Neuronal stem cell (in vitro differentiated cells): ENCODE results near the gene AMMECR1.

Experiments used
- DNase-seq: peaks from one replicate; pipeline ENCODE4 v3.0.0-alpha.2; 2013; ENCODE audit warnings: low spot score
- H2AFZ ChIP-seq: one replicate; pipeline ENCODE4 v1.6.1; 2013; ENCODE audit warnings: mild to moderate bottlenecking, low read length, inconsistent platforms
- H2AK5ac ChIP-seq: 2 replicates; pipeline ENCODE4 v1.6.1; 2013; ENCODE audit warnings: low read depth, mild to moderate bottlenecking, inconsistent platforms, low read length, moderate library complexity, mixed read lengths
- H2BK120ac ChIP-seq: 2 replicates; pipeline ENCODE4 v1.6.1; 2013; ENCODE audit warnings: low read depth, mild to moderate bottlenecking, inconsistent platforms, low read length, moderate library complexity, mixed read lengths
- H2BK12ac ChIP-seq: one replicate; pipeline ENCODE4 v1.6.1; 2013; ENCODE audit warnings: low read length, inconsistent platforms
- H2BK15ac ChIP-seq: 2 replicates; pipeline ENCODE4 v1.6.1; 2013; ENCODE audit warnings: mild to moderate bottlenecking, low read length, inconsistent platforms, mixed read lengths
- H2BK5ac ChIP-seq: one replicate; pipeline ENCODE4 v1.6.1; 2013; ENCODE audit warnings: inconsistent platforms, mild to moderate bottlenecking, low read length, moderate library complexity
- H3K14ac ChIP-seq: one replicate; pipeline ENCODE4 v1.6.1; 2013; ENCODE audit warnings: low read length, inconsistent platforms
- H3K18ac ChIP-seq: 2 replicates; pipeline ENCODE4 v1.6.1; 2013; ENCODE audit warnings: low read length, inconsistent platforms
- H3K23ac ChIP-seq: 2 replicates; pipeline ENCODE4 v1.6.1; 2013; ENCODE audit warnings: low read depth, mild to moderate bottlenecking, mixed read lengths, low read length, inconsistent platforms; ENCODE audit not compliant: poor library complexity
- H3K27ac ChIP-seq: replicated peaks from 3 replicates; pipeline ENCODE4 v1.5.1; 2013; ENCODE audit warnings: low read length, inconsistent platforms
- H3K27me3 ChIP-seq, 3 experiments: 2 replicates each; pipeline ENCODE4 v1.6.1; 2013; ENCODE audit warnings: low read length in 3 of 3, mild to moderate bottlenecking in 2 of 3, inconsistent platforms in 1 of 3, low read depth in 1 of 3, mixed read lengths in 1 of 3, moderate library complexity in 1 of 3; ENCODE audit not compliant: control insufficient read depth in 3 of 3, insufficient read depth in 3 of 3
- H3K36me3 ChIP-seq, 2 donors: replicated peaks in 1 of 2; 2 replicates each; pipeline ENCODE4 v1.6.1; 2013; ENCODE audit warnings: low read length in 2 of 2; ENCODE audit not compliant: control insufficient read depth in 2 of 2, insufficient read depth in 2 of 2
- H3K4ac ChIP-seq: 2 replicates; pipeline ENCODE4 v1.6.1; 2013; ENCODE audit warnings: inconsistent platforms, mild to moderate bottlenecking, low read length, moderate library complexity
- H3K4me1 ChIP-seq, 2 donors: 1 replicate in 1 of 2; 2 replicates in 1 of 2; pipeline ENCODE4 v1.6.1; 2013; ENCODE audit warnings: low read length in 2 of 2, low read depth in 1 of 2; ENCODE audit not compliant: control insufficient read depth in 2 of 2, insufficient read depth in 1 of 2
- H3K4me2 ChIP-seq: one replicate; pipeline ENCODE4 v1.6.1; 2013; ENCODE audit warnings: mild to moderate bottlenecking, low read length, inconsistent platforms; ENCODE audit not compliant: insufficient read depth, poor library complexity, severe bottlenecking
- H3K4me3 ChIP-seq, 2 donors: 2 replicates each; pipeline ENCODE4 v1.5.1; 2013; ENCODE audit warnings: low read length in 2 of 2, mild to moderate bottlenecking in 2 of 2, inconsistent platforms in 1 of 2, moderate library complexity in 1 of 2
- H3K79me1 ChIP-seq: one replicate; pipeline ENCODE4 v1.6.1; 2013; ENCODE audit warnings: low read depth, mild to moderate bottlenecking, inconsistent platforms, low read length, moderate library complexity
- H3K9ac ChIP-seq: one replicate; pipeline ENCODE4 v1.6.1; 2013; ENCODE audit warnings: mild to moderate bottlenecking, low read depth, low read length, inconsistent platforms; ENCODE audit not compliant: poor library complexity
- H3K9me3 ChIP-seq, 2 donors: replicated peaks in 1 of 2; 2 replicates each; pipeline versions ENCODE3 to v1.6.1; 2013; ENCODE audit warnings: low read length in 2 of 2, mild to moderate bottlenecking in 2 of 2, inconsistent platforms in 1 of 2, low read depth in 1 of 2, mixed read lengths in 1 of 2, moderate library complexity in 1 of 2; ENCODE audit not compliant: control insufficient read depth in 2 of 2, insufficient read depth in 1 of 2
- H4K8ac ChIP-seq: one replicate; pipeline ENCODE4 v1.6.1; 2013; ENCODE audit warnings: low read depth, mild to moderate bottlenecking, inconsistent platforms, low read length, moderate library complexity
- H4K91ac ChIP-seq: one replicate; pipeline ENCODE4 v1.6.1; 2013; ENCODE audit warnings: low read length, low read depth, mild to moderate bottlenecking, inconsistent platforms; ENCODE audit not compliant: poor library complexity
- WGBS, 2 donors: extraction: QIAGEN DNeasy Blood & Tissue Kit; methylation state at CpG; one replicate each; pipeline ENCODE4 v1.1.7; 2013; ENCODE audit warnings: missing lambda C conversion rate in 2 of 2, mixed read lengths in 1 of 2; ENCODE audit not compliant: insufficient read length in 2 of 2, insufficient replicate concordance in 1 of 2; ENCODE audit errors: extremely low coverage in 2 of 2; 5-methylcytosine and 5-hydroxymethylcytosine counted together

The AMMECR1 gene

DNA sequence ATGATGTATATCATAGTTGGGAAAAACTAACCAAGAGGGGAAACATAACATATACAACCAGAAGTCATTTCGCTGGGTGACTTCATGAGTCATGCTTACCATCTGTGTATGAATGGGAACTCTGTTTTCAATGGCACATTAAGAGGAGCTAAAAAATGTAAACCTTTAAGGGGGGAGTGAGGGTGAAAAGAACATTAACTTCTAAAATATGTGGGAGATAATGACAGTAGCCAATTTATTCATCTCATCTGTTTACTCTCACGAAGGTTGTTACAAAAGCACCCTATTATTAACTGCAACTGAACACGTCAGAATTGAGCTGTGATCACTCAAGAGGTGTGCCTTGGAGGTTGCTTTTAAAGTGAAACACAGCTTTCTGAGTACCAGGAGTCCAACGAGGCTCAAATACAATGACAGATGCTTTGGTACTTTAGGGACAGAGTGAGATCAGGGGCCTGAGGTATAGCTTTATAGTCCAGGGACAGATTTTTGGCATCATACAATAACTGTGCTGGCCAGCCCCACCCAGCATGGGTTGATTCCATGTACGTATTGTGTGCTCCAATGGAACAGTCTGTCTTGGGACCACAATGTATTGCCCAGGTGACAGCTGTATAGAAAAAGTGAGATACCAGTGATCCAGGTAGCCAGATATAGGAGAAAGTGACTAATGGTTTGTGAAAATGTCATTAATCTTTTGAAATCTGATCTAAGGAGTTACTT lies 107.3 kb downstream of the AMMECR1 start:
- no peak overlapping the region for H3K14ac ChIP-seq
- no peak overlapping the region for H3K18ac ChIP-seq
- no peak overlapping the region for H4K91ac ChIP-seq
- H2BK5ac ChIP-seq: no peak overlapping the region
- H3K4me2 ChIP-seq: no peak overlapping the region
- H3K23ac ChIP-seq: no peak overlapping the region
- H3K9me3 ChIP-seq: no peaks in the 10 kb centered on the region
- no peak overlapping the region for H3K27ac ChIP-seq
- WGBS, 2 donors: no CpG with 5 or more reads among the region's 5 CpGs
- no peaks in the 10 kb centered on the region for H3K4me1 ChIP-seq
- H3K79me1 ChIP-seq: no peaks in the 10 kb centered on the region
- H3K36me3 ChIP-seq: no peaks in the 10 kb centered on the region
- no peak overlapping the region for H2AK5ac ChIP-seq
- no peak for DNase-seq
- no peak overlapping the region for H2BK15ac ChIP-seq
- no peak overlapping the region for H2AFZ ChIP-seq
- H3K27me3 ChIP-seq: no peaks in the 10 kb centered on the region
- H2BK12ac ChIP-seq: no peak overlapping the region
- H4K8ac ChIP-seq: no peak overlapping the region
- no peak overlapping the region for H3K4me3 ChIP-seq
- no peak overlapping the region for H2BK120ac ChIP-seq
- no peak overlapping the region for H3K4ac ChIP-seq
- H3K9ac ChIP-seq: no peak overlapping the region

DNA sequence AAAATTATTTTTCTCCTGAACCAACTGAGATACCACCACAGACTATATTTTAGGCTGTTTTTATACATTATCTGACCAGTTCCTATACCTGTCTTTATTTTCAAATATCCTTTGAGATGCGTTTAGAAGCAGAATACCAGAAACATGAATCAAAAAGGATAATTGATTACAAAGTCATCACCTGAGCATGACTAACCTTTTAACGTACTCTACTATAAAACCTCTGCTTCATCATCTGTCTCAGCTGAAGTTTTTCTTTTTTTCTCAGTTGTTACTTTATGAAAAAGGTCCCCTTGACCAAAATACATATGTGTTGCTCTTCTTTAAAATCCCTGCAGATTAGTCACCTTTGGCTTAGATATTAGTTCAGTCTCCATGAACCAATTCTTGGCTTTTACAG lies 109.8 kb downstream of the AMMECR1 start:
- Histone ChIP-seq H2AK5ac (no peak overlapping the region), H2BK5ac (no peak overlapping the region), H3K4ac (no peak overlapping the region), H3K4me3 (no peak overlapping the region), H3K18ac (no peak overlapping the region), H4K8ac (no peak overlapping the region), H2BK120ac (no peak overlapping the region), H3K23ac (no peak overlapping the region), H3K27ac (no peak overlapping the region), H3K36me3 (no peaks in the 10 kb centered on the region), H3K9ac (no peak overlapping the region), H4K91ac (no peak overlapping the region), H3K27me3 (no peaks in the 10 kb centered on the region), H2AFZ (no peak overlapping the region), H3K14ac (no peak overlapping the region), H2BK12ac (no peak overlapping the region), H2BK15ac (no peak overlapping the region), H3K4me2 (no peak overlapping the region), H3K4me1 (no peaks in the 10 kb centered on the region), H3K9me3 (no peaks in the 10 kb centered on the region), H3K79me1 (no peaks in the 10 kb centered on the region)
- WGBS, 2 donors: no CpG with 5 or more reads among the region's 2 CpGs
- DNase-seq: no peak

DNA sequence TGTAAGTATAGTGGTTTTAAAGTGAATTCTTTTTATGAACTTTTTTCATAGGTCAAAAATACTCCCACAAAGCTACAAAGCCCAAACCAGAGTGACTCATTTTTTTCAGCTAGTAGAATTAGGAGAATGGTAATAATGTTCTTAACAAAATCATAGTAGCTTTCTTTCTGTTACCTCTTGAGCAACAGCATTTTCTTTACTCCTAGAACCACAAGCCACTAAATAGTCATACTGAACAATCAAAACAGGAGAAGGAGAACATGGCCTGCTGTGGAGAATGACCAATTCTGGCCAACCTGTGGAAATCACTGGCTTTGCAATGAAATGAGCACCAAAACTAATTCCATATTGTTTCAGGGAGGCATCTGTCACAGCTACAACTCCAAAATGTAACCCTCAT lies 112.9 kb downstream of the AMMECR1 start:
- no peak overlapping the region for H2AK5ac ChIP-seq
- no peak overlapping the region for H3K4me3 ChIP-seq
- no peak overlapping the region for H4K8ac ChIP-seq
- no peaks in the 10 kb centered on the region for H3K4me1 ChIP-seq
- no peaks in the 10 kb centered on the region for H3K9me3 ChIP-seq
- DNase-seq: no peak
- H3K18ac ChIP-seq: no peak overlapping the region
- no peak overlapping the region for H2BK5ac ChIP-seq
- no peak overlapping the region for H2BK12ac ChIP-seq
- no peak overlapping the region for H3K4ac ChIP-seq
- H3K4me2 ChIP-seq: no peak overlapping the region
- H2AFZ ChIP-seq: no peak overlapping the region
- H3K9ac ChIP-seq: no peak overlapping the region
- H3K27me3 ChIP-seq: no peaks in the 10 kb centered on the region
- H2BK120ac ChIP-seq: no peak overlapping the region
- no peaks in the 10 kb centered on the region for H3K36me3 ChIP-seq
- H4K91ac ChIP-seq: no peak overlapping the region
- H2BK15ac ChIP-seq: no peak overlapping the region
- no peak overlapping the region for H3K27ac ChIP-seq
- H3K23ac ChIP-seq: no peak overlapping the region
- no peaks in the 10 kb centered on the region for H3K79me1 ChIP-seq
- H3K14ac ChIP-seq: no peak overlapping the region

DNA sequence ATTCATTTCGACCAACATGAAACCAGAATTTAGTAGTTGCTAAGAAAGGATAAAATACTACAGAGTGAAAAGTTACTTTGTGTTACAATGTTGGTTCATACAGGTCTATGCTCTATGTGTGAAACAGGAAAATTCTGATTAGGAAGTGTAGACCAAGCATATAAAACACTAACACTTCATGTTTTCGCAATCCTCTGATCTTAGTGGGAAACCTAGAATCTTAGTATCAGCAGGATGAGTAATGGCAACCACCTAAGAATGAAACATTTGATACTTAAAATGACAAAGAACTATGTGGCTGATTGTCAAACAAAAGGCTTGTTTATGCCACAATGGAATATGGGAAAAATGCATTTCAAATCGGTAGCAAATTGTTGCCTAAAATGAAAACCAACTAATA lies 116.1 kb downstream of the AMMECR1 start:
- Histone ChIP-seq H2BK15ac (no peak overlapping the region), H3K27me3 (no peaks in the 10 kb centered on the region), H2AFZ (no peak overlapping the region), H3K4me2 (no peak overlapping the region), H4K8ac (no peak overlapping the region), H2BK5ac (no peak overlapping the region), H3K79me1 (no peaks in the 10 kb centered on the region), H3K4me3 (no peak overlapping the region), H3K27ac (no peak overlapping the region), H3K23ac (no peak overlapping the region), H3K9ac (no peak overlapping the region), H3K18ac (no peak overlapping the region), H2BK120ac (no peak overlapping the region), H3K4me1 (no peaks in the 10 kb centered on the region), H4K91ac (no peak overlapping the region), H3K36me3 (no peaks in the 10 kb centered on the region), H3K9me3 (no peaks in the 10 kb centered on the region), H3K4ac (no peak overlapping the region), H2BK12ac (no peak overlapping the region), H2AK5ac (no peak overlapping the region), H3K14ac (no peak overlapping the region)
- no peak for DNase-seq
- no CpG with 5 or more reads among the region's 3 CpGs for WGBS, 2 donors
